Endothelial cell of umbilical vein (primary cell): ENCODE data around the gene USP47. TPM values are rescaled to one million over a fixed set of nuclear protein-coding genes. Genes with fewer than 3 reads are reported as not detected.
A peak's percentile ranks its signal among the peaks of the same experiment; 100 is the strongest.

Experiments used
- BruUV-seq: library from RNA; stranded (reverse); fragments of 400-500 nt; replicated peaks from 2 replicates; lab custom pipeline; 2021; lab: Mats Ljungman, UMichigan
- CTCF ChIA-PET: fragments of 300-600, 350-600 bp; sonication (Branson Sonifier 250); formaldehyde crosslinking; loops from one replicate; lab custom pipeline; 2021; ENCODE audit warnings: antibody characterized with exemption, inconsistent platforms; lab: Charles Lee
- POLR2A ChIA-PET: fragments of 300-600, 350-600 bp; sonication (Branson Sonifier 250); formaldehyde crosslinking; loops from one replicate; lab custom pipeline; 2021; ENCODE audit warnings: antibody characterized with exemption, inconsistent platforms; lab: Charles Lee
- DNase-seq: peaks from one replicate; pipeline ENCODE4 v3.0.0-alpha.2; 2011; ENCODE audit warnings: low read depth, low spot score
- FAIRE-seq: peaks from 2 replicates; lab custom pipeline; 2011; peaks lifted over from hg19 to GRCh38; lab: Jason Lieb, UNC
- H2AFZ ChIP-seq: 2 replicates; pipeline ENCODE4 v1.6.0; 2012; ENCODE audit warnings: low read depth, low read length, control low read depth, inconsistent platforms
- H3K27ac ChIP-seq: 2 replicates; pipeline ENCODE4 v1.5.1; 2011; ENCODE audit warnings: low read depth, mild to moderate bottlenecking, control low read depth, low read length, moderate library complexity; ENCODE audit not compliant: insufficient read depth
- H3K27me3 ChIP-seq, 2 experiments: 2 replicates each; pipeline versions ENCODE4 v1.6.0 to v1.6.1; 2011; ENCODE audit warnings: low read length in 2 of 2, mixed read lengths in 1 of 2; ENCODE audit not compliant: control insufficient read depth in 2 of 2, insufficient read depth in 2 of 2
- H3K36me3 ChIP-seq, 2 experiments: 2 replicates in 1 of 2; 3 replicates in 1 of 2; pipeline ENCODE4 v1.5.1; 2011; ENCODE audit warnings: low read length in 2 of 2, mild to moderate bottlenecking in 1 of 2, moderate library complexity in 1 of 2; ENCODE audit not compliant: control insufficient read depth in 2 of 2, insufficient read depth in 2 of 2; ENCODE audit errors: extremely low read depth in 1 of 2
- H3K4me1 ChIP-seq: 3 replicates; pipeline ENCODE4 v1.5.1; 2011; ENCODE audit warnings: mild to moderate bottlenecking, low read length; ENCODE audit not compliant: control insufficient read depth, insufficient read depth; ENCODE audit errors: extremely low read depth
- H3K4me2 ChIP-seq: 2 replicates; pipeline ENCODE4 v1.6.1; 2011; ENCODE audit warnings: low read length, control low read depth, mixed read lengths; ENCODE audit not compliant: insufficient read depth
- H3K4me3 ChIP-seq, 3 experiments: fragments of 200-600 bp in 1 of 3; sonication (generic), shearing (Covaris generic) in 1 of 3; replicated peaks in 1 of 3; 2 replicates each; pipeline ENCODE4 v1.5.1; 2011 to 2016; ENCODE audit warnings: control low read depth in 3 of 3, low read length in 3 of 3, mild to moderate bottlenecking in 2 of 3, inconsistent platforms in 1 of 3, low read depth in 1 of 3, moderate library complexity in 1 of 3; ENCODE audit not compliant: insufficient read depth in 1 of 3
- H3K79me2 ChIP-seq: 2 replicates; pipeline ENCODE4 v1.6.0; 2012; ENCODE audit warnings: low read length, inconsistent platforms; ENCODE audit not compliant: control insufficient read depth, insufficient read depth
- H3K9ac ChIP-seq: replicated peaks from 2 replicates; pipeline ENCODE3; 2011; ENCODE audit warnings: low read length, control low read depth; ENCODE audit not compliant: insufficient read depth; ENCODE audit errors: extremely low read depth
- H3K9me1 ChIP-seq: replicated peaks from 3 replicates; pipeline ENCODE4 v1.6.0; 2011; ENCODE audit warnings: mild to moderate bottlenecking, low read length; ENCODE audit not compliant: control insufficient read depth, insufficient read depth; ENCODE audit errors: extremely low read depth
- H3K9me3 ChIP-seq: replicated peaks from 2 replicates; pipeline ENCODE4 v1.5.1; 2012; ENCODE audit warnings: low read length, inconsistent platforms; ENCODE audit not compliant: control insufficient read depth, insufficient read depth
- H4K20me1 ChIP-seq: replicated peaks from 2 replicates; pipeline ENCODE3; 2011; ENCODE audit warnings: mild to moderate bottlenecking, low read length; ENCODE audit not compliant: control insufficient read depth, insufficient read depth; ENCODE audit errors: extremely low read depth
- EZH2 ChIP-seq: IDR thresholded peaks from 2 replicates; pipeline ENCODE4 v1.6.1; 2012; ENCODE audit warnings: borderline replicate concordance, low read depth, mild to moderate bottlenecking, moderate library complexity, low read length, inconsistent platforms; ENCODE audit not compliant: severe bottlenecking
- FOS ChIP-seq: IDR thresholded peaks from 2 replicates; pipeline ENCODE4 v1.6.1; 2011; ENCODE audit warnings: mild to moderate bottlenecking, low read length, moderate library complexity, borderline replicate concordance; ENCODE audit not compliant: insufficient read depth
- GATA2 ChIP-seq: IDR thresholded peaks from 2 replicates; pipeline ENCODE4 v1.7.0; 2011; ENCODE audit warnings: low read depth, mild to moderate bottlenecking, moderate library complexity, mixed read lengths, low read length; ENCODE audit not compliant: insufficient read length, insufficient read depth
- JUN ChIP-seq: IDR thresholded peaks from 2 replicates; pipeline ENCODE4 v1.6.1; 2011; ENCODE audit warnings: borderline replicate concordance, low read depth; ENCODE audit not compliant: insufficient read length, insufficient read depth
- MAX ChIP-seq: IDR thresholded peaks from 2 replicates; pipeline ENCODE4 v1.6.1; 2011; ENCODE audit not compliant: insufficient read depth, insufficient read length
- MYC ChIP-seq: IDR thresholded peaks from one replicate; pipeline ENCODE4 v1.6.1; 2011; ENCODE audit warnings: mild to moderate bottlenecking, low read depth, low read length
- POLR2A ChIP-seq: IDR thresholded peaks from 2 replicates; pipeline ENCODE4 v1.6.1; 2012; ENCODE audit warnings: low read depth, mild to moderate bottlenecking, control low read depth, low read length
- POLR2AphosphoS5 ChIP-seq: IDR thresholded peaks from 2 replicates; pipeline ENCODE4 v1.6.1; 2012; ENCODE audit warnings: low read depth, mild to moderate bottlenecking, control low read depth, low read length, moderate library complexity; ENCODE audit not compliant: insufficient read depth
- dilution Hi-C: fragments of 300-500 bp; cut with MboI; formaldehyde crosslinking; loops from one replicate; pipeline ENCODE4 v1.15.0; 2019; ENCODE audit warnings: low sequenced_read_pairs; ENCODE audit not compliant: extremely low pct_ligation_motif_present
- intact Hi-C: fragments of 100-400 bp; cut with micrococcal nuclease; formaldehyde crosslinking; loops from one replicate; pipeline ENCODE4 v1.10.0; 2022
- polyA plus RNA-seq, 4 experiments: library from polyadenylated mRNA; depleted of rRNA in 3 of 4; stranded (reverse) in 3 of 4; unstranded in 1 of 4; fragments of >200 nt; gene quantifications; 2 replicates each; pipeline versions ENCODE4 v1.2.1 to v1.2.3, GENCODE V29; 2011 to 2012; ENCODE audit warnings: missing spikeins in 1 of 4
- total RNA-seq: library from RNA; stranded (reverse); gene quantifications from 2 replicates; pipeline ENCODE4 v1.2.3, GENCODE V29; 2021
- TF ChIP-seq, protein P1 (sequence below), 2 donors: IDR thresholded peaks; 1 replicate in 1 of 2; 2 replicates in 1 of 2; pipeline ENCODE4 v1.5.1; 2011; ENCODE audit warnings: low read length in 2 of 2, mild to moderate bottlenecking in 2 of 2, moderate library complexity in 2 of 2, control low read depth in 1 of 2, inconsistent platforms in 1 of 2, low read depth in 1 of 2; ENCODE audit not compliant: insufficient read depth in 1 of 2; ENCODE audit errors: extremely low read depth in 1 of 2

USP47 gene
- total and polyA plus RNA-seq, 2 donors (not counting 3 experiments of a cell fraction or from before 2014, with no cell fraction given), result 7.8 to 38.0 TPM

GRCh38 chr11:11960687-11961086, 118.9 kb downstream of the USP47 start:
- intact Hi-C loops, result no loop called here
- Histone ChIP-seq H3K4me3 (no peak overlapping the region), H3K4me1 (peaks cover 11% of the 10 kb centered on the region), H3K9ac (no peak overlapping the region), H2AFZ (no peak overlapping the region), H3K9me1 (no peaks in the 10 kb centered on the region), H3K27me3 (no peaks in the 10 kb centered on the region), H3K27ac (no peak overlapping the region), H3K36me3 (peaks cover 3 to 14% of the 10 kb centered on the region in 2 experiments), H3K79me2 (no peaks in the 10 kb centered on the region), H3K9me3 (no peaks in the 10 kb centered on the region), H3K4me2 (no peak overlapping the region), H4K20me1 (no peaks in the 10 kb centered on the region)
- dilution Hi-C loops, result no loop called here
- no TSS peak for BruUV-seq
- ChIA-PET CTCF (interaction anchor here (1.0 to 3.1 kb wide), 6 partner anchors 16 to 321 kb away, joined by 3 to 10 read pairs (median 4); partner anchors contain the start of gene DKK3), POLR2A (no interaction called here)
- TF ChIP-seq, protein P1, sequence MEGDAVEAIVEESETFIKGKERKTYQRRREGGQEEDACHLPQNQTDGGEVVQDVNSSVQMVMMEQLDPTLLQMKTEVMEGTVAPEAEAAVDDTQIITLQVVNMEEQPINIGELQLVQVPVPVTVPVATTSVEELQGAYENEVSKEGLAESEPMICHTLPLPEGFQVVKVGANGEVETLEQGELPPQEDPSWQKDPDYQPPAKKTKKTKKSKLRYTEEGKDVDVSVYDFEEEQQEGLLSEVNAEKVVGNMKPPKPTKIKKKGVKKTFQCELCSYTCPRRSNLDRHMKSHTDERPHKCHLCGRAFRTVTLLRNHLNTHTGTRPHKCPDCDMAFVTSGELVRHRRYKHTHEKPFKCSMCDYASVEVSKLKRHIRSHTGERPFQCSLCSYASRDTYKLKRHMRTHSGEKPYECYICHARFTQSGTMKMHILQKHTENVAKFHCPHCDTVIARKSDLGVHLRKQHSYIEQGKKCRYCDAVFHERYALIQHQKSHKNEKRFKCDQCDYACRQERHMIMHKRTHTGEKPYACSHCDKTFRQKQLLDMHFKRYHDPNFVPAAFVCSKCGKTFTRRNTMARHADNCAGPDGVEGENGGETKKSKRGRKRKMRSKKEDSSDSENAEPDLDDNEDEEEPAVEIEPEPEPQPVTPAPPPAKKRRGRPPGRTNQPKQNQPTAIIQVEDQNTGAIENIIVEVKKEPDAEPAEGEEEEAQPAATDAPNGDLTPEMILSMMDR (IDR thresholded peaks at IDR 0.05; ENCODE audit: extremely low read depth in 1 of 2, insufficient read depth in 1 of 2, low read depth in 1 of 2, low read length in 2 of 2), result no peak
- TF ChIP-seq EZH2 (no peak), POLR2A (no peak), MAX (no peak), JUN (no peak), MYC (no peak), GATA2 (no peak), POLR2AphosphoS5 (no peak), FOS (no peak)
- peak; percentile 31 for FAIRE-seq
- no peak for DNase-seq
